ENCODE measurements around the gene FAM50B.

Gene FAM50B

DNA sequence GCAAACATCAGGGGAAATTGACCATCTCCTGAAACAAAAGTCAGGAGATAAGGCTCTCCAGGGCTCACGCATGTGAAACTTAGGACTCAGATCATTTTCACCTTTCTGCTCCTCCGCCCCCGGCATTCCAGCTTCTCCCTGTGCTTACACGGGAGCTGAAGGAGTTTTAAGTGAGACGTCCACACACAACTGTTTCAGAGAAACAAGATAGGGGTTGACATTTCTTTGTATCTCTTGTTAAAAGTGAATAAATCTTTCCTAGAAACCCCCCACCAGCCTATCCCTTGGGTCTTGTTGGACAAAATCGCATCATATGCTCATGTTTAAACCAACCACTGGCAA is 46.1 kb downstream of the FAM50B start:
- DNase-seq (ENCODE audit: low spot score), result no peak

DNA sequence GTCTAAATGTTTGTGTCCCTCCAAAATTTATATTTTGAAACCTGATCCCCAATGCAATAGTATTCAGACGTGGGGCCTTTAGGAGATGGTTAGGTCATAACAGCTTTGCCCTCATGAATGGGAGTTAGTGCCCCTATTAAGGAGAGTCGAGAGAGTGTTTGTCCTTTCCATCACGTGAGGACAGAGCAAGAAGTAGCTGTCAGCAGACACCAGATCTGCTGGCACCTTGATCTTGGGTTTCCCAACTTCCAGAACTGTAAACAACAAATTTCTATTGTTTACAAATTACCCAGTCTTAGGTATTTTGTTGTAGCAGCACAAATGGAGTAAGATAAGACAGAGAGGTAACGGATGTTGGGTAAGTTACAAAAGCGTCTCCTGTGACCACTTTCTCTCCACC is 46.6 kb downstream of the FAM50B start:
- DNase-seq (ENCODE audit: low spot score), result no peak

DNA sequence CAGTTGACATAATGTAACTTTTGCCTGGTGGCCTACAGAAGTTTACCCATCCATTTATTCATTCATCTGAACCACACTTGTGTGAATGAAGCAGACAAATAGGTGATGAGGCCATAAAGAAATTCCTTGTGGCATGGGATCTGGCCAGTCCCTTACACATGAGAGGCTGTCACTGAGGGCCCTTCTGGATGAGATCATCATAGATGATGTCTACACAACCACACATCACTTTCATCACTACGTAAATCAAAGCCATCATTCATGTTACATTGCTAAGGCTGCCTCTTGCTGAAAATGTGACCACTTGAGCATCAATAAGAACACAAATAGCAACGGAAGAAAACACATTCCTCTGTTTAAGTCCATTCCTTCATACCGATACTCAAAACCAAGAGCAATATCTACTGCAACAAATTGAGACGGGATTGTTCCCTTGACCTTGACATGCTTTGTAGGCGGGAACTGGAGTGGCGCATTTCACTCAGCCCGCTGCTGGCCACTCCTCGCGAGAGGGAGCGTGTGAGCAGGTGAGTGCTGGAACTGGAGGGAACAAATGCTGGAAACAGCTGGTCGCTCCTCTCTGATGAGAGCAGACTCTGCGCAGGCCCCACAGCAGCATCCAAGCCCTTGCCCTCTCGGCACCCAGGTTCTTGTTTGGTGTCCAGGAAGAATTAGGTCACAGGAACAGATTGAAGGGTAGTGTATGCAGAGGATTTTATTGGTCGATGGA is 49.3 kb downstream of the FAM50B start:
- DNase-seq (ENCODE audit: low spot score), result no peak

DNA sequence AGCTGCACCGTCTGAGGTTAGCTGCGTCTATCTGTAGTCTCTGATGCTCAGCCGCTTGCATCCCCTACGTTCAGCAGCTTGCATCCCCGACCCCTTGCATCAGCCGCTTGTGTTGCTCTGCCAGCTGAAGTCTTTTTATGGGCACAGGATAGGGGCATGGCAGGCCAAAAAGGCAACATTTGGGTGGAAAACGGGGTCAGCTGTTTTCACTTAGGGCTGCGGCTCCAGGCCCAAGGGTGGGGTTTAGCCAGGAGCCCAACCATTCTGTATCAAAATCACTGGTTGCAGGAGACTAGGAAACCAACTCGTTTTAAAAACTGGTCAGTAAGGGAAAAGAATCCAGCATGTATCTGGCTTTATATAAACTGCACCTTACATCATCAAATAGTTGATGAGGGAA is 49.9 kb downstream of the FAM50B start:
- DNase-seq (ENCODE audit: low spot score), result no peak

DNA sequence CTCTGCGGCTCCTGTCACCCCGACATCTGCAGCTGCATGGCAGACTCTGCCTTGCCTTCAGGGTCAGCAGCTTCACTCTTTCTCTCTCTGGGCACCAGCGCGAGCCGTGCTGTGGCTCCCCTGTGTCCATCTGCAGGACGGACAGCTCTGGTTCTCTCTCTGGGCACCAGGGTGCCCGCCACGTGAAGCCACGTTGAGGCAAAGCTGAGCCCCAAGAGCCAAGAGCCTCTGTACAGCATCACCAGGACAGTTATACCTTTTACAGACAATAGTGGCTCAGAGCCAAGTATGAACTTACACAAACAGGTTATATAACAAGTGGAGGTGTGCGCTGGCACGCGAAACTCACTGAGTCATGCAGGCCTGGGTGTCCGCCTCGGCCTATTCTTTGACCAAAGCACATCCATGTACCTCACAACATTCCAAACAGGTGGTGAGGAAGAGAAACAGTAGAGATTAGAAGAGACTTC is 50.8 kb downstream of the FAM50B start:
- DNase-seq (ENCODE audit: low spot score), result no peak

All from hematopoietic multipotent progenitor cell treated with erythropoietin and hydrocortisone succinate and interleukin-3 and kit ligand, for 15 days (in vitro differentiated cells).